ENCODE measurements around the gene MAMDC4. TPM values are rescaled to one million over a fixed set of nuclear protein-coding genes. Genes with fewer than 3 reads are reported as not detected.
"Not testable (repeated sequence)": the region's sequence is repeated elsewhere in the genome, so short reads cannot be mapped to it uniquely, and the experiment has no call there.

MAMDC4 gene
- total RNA-seq, 1 donor from 2014 or later, result 36.7 TPM

DNA sequence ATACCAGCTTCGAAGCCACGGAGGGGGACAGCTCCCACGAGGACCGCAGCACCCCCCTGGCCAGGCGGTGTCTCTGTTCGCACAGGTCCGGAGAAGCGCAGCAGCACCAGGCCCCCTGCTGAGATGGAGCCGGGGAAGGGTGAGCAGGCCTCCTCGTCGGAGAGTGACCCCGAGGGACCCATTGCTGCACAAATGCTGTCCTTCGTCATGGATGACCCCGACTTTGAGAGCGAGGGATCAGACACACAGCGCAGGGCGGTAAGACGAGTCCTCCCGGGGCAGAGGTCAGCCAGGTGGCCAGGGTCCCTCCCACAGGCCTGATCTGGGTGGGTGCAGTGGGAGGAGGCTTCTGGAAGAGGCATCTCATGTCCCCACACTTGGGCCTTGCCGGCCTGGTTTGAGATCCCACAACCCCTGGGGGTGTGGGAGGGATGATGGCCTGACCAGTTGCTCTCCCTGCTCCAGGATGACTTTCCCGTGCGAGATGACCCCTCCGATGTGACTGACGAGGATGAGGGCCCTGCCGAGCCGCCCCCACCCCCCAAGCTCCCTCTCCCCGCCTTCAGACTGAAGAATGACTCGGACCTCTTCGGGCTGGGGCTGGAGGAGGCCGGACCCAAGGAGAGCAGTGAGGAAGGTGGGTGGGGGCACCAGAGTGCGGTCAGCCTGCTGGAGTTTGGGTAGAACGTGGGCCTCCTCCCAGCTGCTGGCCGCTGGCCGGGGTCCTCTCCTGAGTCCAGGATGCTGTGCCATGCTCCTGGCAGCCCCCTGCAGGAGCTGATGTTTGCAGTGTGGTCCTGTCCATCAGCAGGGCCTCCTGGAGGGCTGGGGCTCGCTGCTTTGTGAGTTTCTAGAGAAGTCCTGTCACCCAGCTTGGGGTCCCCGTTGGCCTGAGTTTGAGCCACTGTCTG, 12.7 kb upstream of the MAMDC4 start:
- Mint-ChIP-seq H3K27ac (no peak overlapping the region), H3K4me3 (ENCODE audit: low read depth) (peak overlapping the region; percentile 47)

DNA sequence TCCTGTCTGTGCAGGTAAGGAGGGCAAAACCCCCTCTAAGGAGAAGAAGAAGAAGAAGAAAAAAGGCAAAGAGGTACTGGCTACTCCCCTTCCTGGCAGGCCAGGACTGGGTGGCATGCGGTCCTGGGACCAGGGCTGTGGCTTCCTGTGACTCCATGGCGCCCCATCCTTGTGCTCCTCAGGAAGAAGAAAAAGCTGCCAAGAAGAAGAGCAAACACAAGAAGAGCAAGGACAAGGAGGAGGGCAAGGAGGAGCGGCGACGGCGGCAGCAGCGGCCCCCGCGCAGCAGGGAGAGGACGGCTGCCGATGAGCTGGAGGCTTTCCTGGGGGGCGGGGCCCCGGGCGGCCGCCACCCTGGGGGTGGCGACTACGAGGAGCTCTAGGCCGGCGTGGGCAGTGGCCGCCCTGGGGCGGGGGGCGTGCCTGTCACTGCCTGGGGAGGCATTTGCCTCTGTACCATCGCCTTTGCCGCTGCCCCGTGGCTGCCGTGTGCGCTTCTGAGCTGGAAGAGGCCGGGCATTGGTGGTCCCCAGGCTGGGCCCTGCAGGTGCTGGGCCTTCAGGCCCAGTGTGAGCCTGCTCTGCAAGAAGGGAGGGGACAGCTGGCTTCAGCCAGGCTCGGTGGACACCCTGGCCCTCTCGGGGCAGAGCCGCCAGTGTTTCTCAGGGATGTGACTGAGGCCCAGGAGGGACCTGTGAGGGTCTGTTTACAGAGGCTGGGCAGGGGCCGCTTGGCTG, 11.8 kb upstream of the MAMDC4 start:
- H3K4me1 Mint-ChIP-seq (ENCODE audit: low read depth), result peaks cover 11% of the 10 kb centered on the region

More for the DNA sequence above, 12.7 kb upstream of the MAMDC4 start:
- TF ChIP-seq, protein P1, sequence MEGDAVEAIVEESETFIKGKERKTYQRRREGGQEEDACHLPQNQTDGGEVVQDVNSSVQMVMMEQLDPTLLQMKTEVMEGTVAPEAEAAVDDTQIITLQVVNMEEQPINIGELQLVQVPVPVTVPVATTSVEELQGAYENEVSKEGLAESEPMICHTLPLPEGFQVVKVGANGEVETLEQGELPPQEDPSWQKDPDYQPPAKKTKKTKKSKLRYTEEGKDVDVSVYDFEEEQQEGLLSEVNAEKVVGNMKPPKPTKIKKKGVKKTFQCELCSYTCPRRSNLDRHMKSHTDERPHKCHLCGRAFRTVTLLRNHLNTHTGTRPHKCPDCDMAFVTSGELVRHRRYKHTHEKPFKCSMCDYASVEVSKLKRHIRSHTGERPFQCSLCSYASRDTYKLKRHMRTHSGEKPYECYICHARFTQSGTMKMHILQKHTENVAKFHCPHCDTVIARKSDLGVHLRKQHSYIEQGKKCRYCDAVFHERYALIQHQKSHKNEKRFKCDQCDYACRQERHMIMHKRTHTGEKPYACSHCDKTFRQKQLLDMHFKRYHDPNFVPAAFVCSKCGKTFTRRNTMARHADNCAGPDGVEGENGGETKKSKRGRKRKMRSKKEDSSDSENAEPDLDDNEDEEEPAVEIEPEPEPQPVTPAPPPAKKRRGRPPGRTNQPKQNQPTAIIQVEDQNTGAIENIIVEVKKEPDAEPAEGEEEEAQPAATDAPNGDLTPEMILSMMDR (IDR thresholded peaks at IDR 0.05; ENCODE audit: unreplicated experiment), result no peak
- H3K9me3 Mint-ChIP-seq (ENCODE audit: low read depth), result no peaks in the 10 kb centered on the region
- DNase-seq (ENCODE audit: low spot score, unreplicated experiment), result no peak
- H3K4me1 Mint-ChIP-seq (ENCODE audit: low read depth), result peaks cover 11% of the 10 kb centered on the region
- peaks cover 3% of the 10 kb centered on the region for H3K36me3 Mint-ChIP-seq (ENCODE audit: insufficient read depth)
- no peaks in the 10 kb centered on the region for H3K27me3 Mint-ChIP-seq

DNA sequence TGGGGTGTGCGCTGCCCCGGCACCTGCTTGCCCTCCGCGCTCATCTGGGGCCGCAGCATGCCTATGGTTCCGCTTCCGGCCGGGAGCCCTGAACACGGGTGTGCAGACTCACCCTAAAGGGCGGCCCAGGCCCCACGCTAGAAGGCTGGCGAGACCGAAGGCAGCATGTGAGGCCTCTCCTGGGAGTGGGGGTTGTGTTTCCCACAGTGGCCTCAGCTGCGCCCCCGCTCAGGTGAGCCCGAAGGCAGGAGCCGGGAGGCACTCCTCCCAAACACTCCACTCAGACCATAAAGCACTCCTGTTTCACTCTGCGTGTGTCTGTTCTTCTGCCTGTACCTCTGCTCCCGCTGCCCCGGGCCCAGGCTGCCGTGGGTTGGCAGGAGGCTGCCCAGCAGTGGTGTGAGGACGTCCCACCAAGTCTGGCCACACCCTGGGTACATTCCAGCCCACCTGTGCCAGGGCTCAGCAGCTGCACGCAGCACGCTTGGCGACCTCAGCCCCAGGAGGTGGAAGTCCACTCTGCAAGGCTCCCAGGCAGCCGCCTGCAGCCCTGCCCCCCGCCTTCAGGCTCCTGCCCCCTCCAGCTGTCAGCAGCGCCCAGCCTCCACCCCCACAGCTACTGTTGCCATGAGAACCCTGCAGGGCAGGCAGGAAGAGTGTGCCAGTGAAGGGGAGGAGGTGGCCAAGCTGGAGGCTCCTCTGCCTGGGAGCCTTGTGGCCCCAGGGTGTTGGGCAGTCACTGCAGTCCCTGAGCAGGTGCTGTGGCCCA, 11.1 kb upstream of the MAMDC4 start:
- H3K27ac Mint-ChIP-seq, result peak overlapping the region; percentile 92
- H3K27me3 Mint-ChIP-seq, result no peaks in the 10 kb centered on the region
- peaks cover 3% of the 10 kb centered on the region for H3K36me3 Mint-ChIP-seq (ENCODE audit: insufficient read depth)
- H3K4me3 Mint-ChIP-seq (ENCODE audit: low read depth), result peak overlapping the region; percentile 38
- TF ChIP-seq, protein P1 (IDR thresholded peaks at IDR 0.05; ENCODE audit: unreplicated experiment), result no peak
- no peaks in the 10 kb centered on the region for H3K9me3 Mint-ChIP-seq (ENCODE audit: low read depth)
- DNase-seq (ENCODE audit: low spot score, unreplicated experiment), result no peak
- H3K4me1 Mint-ChIP-seq (ENCODE audit: low read depth), result peaks cover 11% of the 10 kb centered on the region

More for the DNA sequence above, 11.8 kb upstream of the MAMDC4 start:
- TF ChIP-seq, protein P1 (IDR thresholded peaks at IDR 0.05; ENCODE audit: unreplicated experiment), result no peak
- Mint-ChIP-seq H3K9me3 (ENCODE audit: low read depth) (no peaks in the 10 kb centered on the region), H3K36me3 (ENCODE audit: insufficient read depth) (peaks cover 3% of the 10 kb centered on the region), H3K27me3 (no peaks in the 10 kb centered on the region), H3K4me3 (ENCODE audit: low read depth) (peak overlapping the region; percentile 47), H3K27ac (peak overlapping the region; percentile 91)
- no peak for DNase-seq (ENCODE audit: low spot score, unreplicated experiment)

DNA sequence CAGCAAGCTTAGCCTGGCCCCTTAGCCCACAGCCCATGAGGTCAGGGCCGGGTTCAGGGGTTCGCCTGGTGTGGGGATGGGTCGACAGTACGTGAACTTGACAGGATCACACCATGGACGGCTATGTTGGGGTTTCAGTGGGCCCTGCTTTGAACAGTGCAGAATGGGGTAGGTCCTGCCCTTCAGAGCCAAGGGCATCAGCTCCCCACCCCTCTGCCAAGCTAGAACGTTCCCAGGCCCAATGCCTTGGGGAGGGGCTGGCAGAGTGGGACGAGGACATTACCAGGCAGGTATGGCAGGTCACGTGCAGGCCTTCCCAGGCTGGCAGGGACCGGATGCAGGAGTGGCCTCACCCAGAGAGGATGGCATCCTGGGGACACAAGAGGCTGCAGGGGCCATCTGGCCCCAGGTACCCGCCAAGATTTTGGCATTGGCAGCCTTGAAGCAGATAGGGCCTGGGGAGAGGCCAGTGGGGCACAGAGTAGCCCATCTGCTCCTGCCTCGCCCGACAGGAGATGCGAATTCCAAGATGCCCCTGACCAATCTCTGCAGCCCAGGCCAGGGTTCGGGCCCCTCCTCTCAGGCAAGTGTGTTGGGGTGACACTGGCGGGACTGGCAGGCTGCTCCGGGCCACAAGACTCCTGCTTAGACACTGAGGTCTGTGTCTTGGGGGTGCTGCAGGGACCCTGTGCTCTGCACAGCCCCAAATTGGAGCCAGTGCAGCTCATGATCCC, 10.3 kb upstream of the MAMDC4 start:
- Mint-ChIP-seq H3K27ac (peak overlapping the region; percentile 16), H3K4me1 (ENCODE audit: low read depth) (peaks cover 11% of the 10 kb centered on the region)
- H3K9me3 Mint-ChIP-seq (ENCODE audit: low read depth); H3K36me3 Mint-ChIP-seq (ENCODE audit: insufficient read depth); DNase-seq (ENCODE audit: low spot score, unreplicated experiment); H3K27me3 Mint-ChIP-seq; H3K4me3 Mint-ChIP-seq (ENCODE audit: low read depth): not testable (repeated sequence)

DNA sequence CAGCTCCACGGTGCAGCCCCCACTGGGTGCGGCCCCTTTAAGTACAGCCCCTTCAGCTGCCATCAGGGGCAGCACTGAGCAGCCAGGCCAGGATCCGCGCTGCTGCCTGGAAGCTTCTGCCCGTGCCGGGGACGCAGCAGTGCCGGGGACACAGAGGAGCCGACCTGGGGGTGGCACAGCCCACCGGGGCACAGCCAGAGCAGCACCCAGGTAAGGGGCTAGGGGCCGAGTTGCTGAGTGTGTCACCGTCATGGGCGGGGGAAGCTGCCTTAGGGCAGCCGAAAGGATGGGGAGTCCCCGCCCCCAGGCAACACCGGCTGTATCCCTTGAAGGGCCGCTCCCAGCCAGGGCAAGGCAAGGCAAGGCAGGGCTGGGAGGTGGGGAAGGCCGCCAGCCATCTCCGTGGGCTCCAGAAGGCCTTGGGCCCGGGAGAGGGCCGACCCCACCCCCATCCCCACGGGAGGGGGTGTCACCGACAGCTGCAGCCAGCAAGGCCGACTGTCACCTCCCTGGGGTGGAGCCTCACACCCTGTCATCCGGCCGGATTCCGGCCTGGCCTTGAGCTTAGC, 9.7 kb upstream of the MAMDC4 start, which contains the start of gene AJM1:
AJM1 (plus strand) TSS at position 99 of the 569 bp plus-strand sequence. CDS start 1,937 bp downstream, outside the sequence.
- not testable (repeated sequence) for H3K36me3 Mint-ChIP-seq (ENCODE audit: insufficient read depth); H3K9me3 Mint-ChIP-seq (ENCODE audit: low read depth); H3K27me3 Mint-ChIP-seq
- TF ChIP-seq, protein P1 (IDR thresholded peaks at IDR 0.05; ENCODE audit: unreplicated experiment), result peak; percentile 86
- Mint-ChIP-seq H3K27ac (peak within 1 kb of the TSS; percentile 92), H3K4me1 (ENCODE audit: low read depth) (peaks cover 11% of the 10 kb centered on the region), H3K4me3 (ENCODE audit: low read depth) (peak within 1 kb of the TSS; percentile 41)
- DNase-seq (ENCODE audit: low spot score, unreplicated experiment), result peak; percentile 72

DNA sequence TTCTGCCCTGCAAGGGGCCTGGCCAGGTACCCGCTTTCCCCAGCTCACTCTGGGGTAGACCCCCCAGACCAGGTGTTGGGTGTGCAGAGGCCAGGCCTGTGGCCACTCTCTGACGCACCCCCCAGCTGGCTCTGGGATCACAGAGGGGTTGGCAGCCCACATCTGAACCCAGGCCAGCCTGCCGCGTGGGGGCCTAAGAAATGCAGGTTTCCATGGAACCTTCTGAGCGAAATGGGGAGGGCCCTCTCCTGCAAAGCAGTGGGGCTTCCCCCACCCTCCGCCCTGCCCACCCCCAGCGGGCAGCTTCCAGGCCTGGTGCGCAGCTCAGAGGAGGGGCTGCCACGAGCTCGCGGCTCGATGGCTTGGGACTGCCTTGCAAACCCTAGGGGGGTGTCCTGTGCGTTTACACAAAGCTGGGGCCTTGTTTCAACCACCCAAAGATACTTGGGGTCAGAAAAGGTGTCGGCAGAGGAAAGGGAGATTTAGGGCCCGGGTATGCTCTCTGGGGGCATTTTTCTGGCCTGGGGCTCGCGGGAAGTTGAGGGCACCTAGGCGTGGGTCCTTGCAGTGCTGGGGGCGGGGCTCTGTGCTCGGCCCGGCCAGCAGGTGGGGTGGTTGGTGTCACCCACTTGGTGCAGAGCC, 8.9 kb upstream of the MAMDC4 start:
- not testable (repeated sequence) for H3K36me3 Mint-ChIP-seq (ENCODE audit: insufficient read depth); DNase-seq (ENCODE audit: low spot score, unreplicated experiment); H3K9me3 Mint-ChIP-seq (ENCODE audit: low read depth); H3K4me3 Mint-ChIP-seq (ENCODE audit: low read depth); H3K27me3 Mint-ChIP-seq
- Mint-ChIP-seq H3K4me1 (ENCODE audit: low read depth) (peaks cover 12% of the 10 kb centered on the region), H3K27ac (peak overlapping the region; percentile 29)

All from progenitor cell of endocrine pancreas (in vitro differentiated cells).